Lower lobe of right lung (tissue), 2 donors: ENCODE measurements around the gene SOX5. TPM values are rescaled to one million over a fixed set of nuclear protein-coding genes. Genes with fewer than 3 reads are reported as not detected.
"Not testable (repeated sequence)": the region's sequence is repeated elsewhere in the genome, so short reads cannot be mapped to it uniquely, and the experiment has no call there.

Source experiments
- ATAC-seq, 2 donors: fragments of 200-7000 bp; cut with Tn5 transposase; one replicate each; pipeline ENCODE4 v1.9.1; 2020 to 2022; ENCODE audit warnings: mild to moderate bottlenecking in 2 of 2, moderate library complexity in 2 of 2
- DNase-seq: peaks from one replicate; pipeline ENCODE4 v3.0.0-alpha.2; 2020
- H3K27ac ChIP-seq: fragments of 200-600 bp; one replicate; pipeline ENCODE4 v1.8.0; 2022
- H3K27me3 ChIP-seq: fragments of 200-600 bp; one replicate; pipeline ENCODE4 v1.8.0; 2022; ENCODE audit warnings: low read depth
- H3K36me3 ChIP-seq: fragments of 200-600 bp; one replicate; pipeline ENCODE4 v1.8.0; 2022; ENCODE audit warnings: mild to moderate bottlenecking
- H3K4me1 ChIP-seq: fragments of 200-600 bp; one replicate; pipeline ENCODE4 v1.8.0; 2022
- H3K4me3 ChIP-seq: fragments of 200-600 bp; one replicate; pipeline ENCODE4 v1.8.0; 2022; ENCODE audit warnings: mild to moderate bottlenecking
- H3K9me3 ChIP-seq: fragments of 200-600 bp; one replicate; pipeline ENCODE4 v1.8.0; 2022
- intact Hi-C: fragments of 100-400 bp; cut with DNase I; formaldehyde crosslinking; loops from one replicate; pipeline ENCODE4 v1.11.0; 2022
- total RNA-seq: library from RNA; stranded (reverse); fragmentation: NEBNext Ultra II Directional; extraction: Animal tissue kit (Norgen Biotek cat#: 25700); gene quantifications from one replicate; pipeline ENCODE4 v1.2.1, GENCODE V29; 2021
- TF ChIP-seq, protein P1 (sequence below): fragments of 200-600 bp; IDR thresholded peaks from one replicate; pipeline ENCODE4 v1.8.0; 2022; ENCODE audit warnings: antibody characterized with exemption, mild to moderate bottlenecking
- donor health status: DM: no; HTN: yes; CAD: no; lungs with severe emphysema.

The SOX5 gene
- total RNA-seq, 1 donor from 2014 or later, result 14.0 TPM

DNA sequence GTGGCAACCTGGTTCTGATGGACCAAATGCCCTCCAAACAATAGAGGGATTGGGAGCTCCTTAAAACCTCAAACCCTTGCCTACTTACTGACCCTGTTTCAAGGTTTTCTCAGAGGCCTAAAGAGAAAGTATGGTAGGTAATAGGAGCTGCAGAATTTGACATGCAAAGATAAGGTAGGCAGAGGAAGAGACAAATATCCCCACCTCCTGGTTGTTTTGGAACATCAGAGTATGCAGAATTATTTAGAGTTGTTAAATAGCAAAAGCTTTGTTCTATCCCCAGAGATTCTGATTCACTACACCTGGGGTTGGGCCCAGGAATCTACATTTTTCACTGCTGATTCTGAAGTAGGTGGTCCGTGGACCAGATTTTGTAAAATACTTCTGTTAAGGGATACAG is 421.2 kb downstream of the SOX5 start:
- H3K9me3 ChIP-seq, result no peaks in the 10 kb centered on the region
- TF ChIP-seq, protein P1, sequence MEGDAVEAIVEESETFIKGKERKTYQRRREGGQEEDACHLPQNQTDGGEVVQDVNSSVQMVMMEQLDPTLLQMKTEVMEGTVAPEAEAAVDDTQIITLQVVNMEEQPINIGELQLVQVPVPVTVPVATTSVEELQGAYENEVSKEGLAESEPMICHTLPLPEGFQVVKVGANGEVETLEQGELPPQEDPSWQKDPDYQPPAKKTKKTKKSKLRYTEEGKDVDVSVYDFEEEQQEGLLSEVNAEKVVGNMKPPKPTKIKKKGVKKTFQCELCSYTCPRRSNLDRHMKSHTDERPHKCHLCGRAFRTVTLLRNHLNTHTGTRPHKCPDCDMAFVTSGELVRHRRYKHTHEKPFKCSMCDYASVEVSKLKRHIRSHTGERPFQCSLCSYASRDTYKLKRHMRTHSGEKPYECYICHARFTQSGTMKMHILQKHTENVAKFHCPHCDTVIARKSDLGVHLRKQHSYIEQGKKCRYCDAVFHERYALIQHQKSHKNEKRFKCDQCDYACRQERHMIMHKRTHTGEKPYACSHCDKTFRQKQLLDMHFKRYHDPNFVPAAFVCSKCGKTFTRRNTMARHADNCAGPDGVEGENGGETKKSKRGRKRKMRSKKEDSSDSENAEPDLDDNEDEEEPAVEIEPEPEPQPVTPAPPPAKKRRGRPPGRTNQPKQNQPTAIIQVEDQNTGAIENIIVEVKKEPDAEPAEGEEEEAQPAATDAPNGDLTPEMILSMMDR, result no peak
- no peaks in the 10 kb centered on the region for H3K27me3 ChIP-seq
- H3K27ac ChIP-seq, result no peak overlapping the region
- H3K4me3 ChIP-seq, result no peak overlapping the region
- ATAC-seq (no peak), DNase-seq (no peak)
- H3K36me3 ChIP-seq, result no peaks in the 10 kb centered on the region
- intact Hi-C loops, result no loop called here
- no peaks in the 10 kb centered on the region for H3K4me1 ChIP-seq

DNA sequence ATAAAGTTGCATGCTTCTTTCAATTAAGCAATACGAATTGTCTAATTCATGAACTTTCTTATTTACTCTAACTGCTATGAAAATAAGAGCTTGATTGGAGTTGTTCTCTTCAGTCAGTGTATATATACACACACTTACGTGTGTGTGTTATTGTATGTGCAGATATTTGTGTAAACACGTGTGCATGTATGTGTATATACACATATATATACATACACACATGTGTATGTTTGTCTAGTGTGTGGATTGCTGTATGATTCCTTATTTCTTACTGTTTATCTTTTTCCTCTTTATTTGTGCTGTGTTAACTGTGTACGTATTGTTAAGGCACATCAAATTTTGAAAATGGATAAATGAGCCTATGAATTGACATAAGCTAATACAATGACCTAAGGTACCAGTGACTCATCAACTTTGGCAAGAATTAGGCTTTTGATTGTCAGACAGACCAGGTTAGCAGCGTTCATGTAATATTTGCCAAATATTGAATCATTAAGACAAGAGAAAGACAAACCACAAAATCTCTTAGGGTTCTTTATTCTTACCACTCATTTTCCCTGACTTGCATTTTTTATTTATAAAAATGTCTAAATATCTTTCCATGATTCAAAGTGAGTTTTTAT is 423.9 kb downstream of the SOX5 start:
- TF ChIP-seq, protein P1, result no peak
- Histone ChIP-seq H3K27ac (no peak overlapping the region), H3K9me3 (no peaks in the 10 kb centered on the region), H3K4me3 (no peak overlapping the region), H3K36me3 (no peaks in the 10 kb centered on the region), H3K27me3 (no peaks in the 10 kb centered on the region), H3K4me1 (no peaks in the 10 kb centered on the region)
- intact Hi-C loops, result no loop called here
- ATAC-seq, result no peak
- DNase-seq, result no peak

DNA sequence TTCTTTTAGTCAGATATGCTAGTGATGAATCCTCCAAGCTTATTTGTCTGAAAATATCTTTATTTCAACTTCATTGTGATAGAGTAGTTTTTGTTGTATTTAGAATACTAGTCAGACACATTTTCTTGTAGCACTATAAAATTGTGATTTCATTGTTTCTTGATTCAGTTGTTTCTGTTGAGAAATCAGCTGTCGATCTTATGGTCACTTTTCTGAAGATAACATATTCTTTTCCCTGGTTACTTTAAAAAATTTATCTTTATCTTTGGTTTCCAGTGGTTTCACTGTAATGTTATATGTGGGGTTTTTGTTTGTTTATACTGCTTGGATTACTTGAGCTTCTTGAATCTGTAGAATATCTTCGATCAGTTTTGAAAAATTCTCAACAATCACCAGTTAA is 426.1 kb downstream of the SOX5 start:
- no peak for DNase-seq
- no peaks in the 10 kb centered on the region for H3K4me1 ChIP-seq
- H3K9me3 ChIP-seq, result no peaks in the 10 kb centered on the region
- H3K36me3 ChIP-seq, result no peaks in the 10 kb centered on the region
- TF ChIP-seq, protein P1, result no peak
- no peak overlapping the region for H3K27ac ChIP-seq
- ATAC-seq, result no peak
- H3K27me3 ChIP-seq, result no peaks in the 10 kb centered on the region
- intact Hi-C loops, result no loop called here
- no peak overlapping the region for H3K4me3 ChIP-seq

DNA sequence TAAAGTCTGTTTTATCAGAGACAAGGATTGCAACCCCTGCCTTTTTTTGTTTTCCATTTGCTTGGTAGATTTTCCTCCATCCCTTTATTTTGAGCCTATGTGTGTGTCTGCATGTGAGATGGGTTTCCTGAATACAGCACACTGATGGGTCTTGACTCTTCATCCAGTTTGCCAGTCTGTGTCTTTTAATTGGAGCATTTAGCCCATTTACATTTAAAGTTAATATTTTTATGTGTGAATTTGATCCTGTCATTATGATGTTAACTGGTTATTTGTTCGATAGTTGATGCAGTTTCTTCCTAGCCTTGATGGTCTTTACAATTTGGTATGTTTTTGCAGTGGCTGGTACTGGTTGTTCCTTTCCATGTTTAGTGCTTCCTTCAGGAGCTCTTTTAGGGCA is 430.0 kb downstream of the SOX5 start:
- DNase-seq, H3K4me3 ChIP-seq, ATAC-seq, H3K4me1 ChIP-seq, H3K36me3 ChIP-seq, H3K27ac ChIP-seq, H3K9me3 ChIP-seq, intact Hi-C loops, H3K27me3 ChIP-seq: not testable (repeated sequence)

DNA sequence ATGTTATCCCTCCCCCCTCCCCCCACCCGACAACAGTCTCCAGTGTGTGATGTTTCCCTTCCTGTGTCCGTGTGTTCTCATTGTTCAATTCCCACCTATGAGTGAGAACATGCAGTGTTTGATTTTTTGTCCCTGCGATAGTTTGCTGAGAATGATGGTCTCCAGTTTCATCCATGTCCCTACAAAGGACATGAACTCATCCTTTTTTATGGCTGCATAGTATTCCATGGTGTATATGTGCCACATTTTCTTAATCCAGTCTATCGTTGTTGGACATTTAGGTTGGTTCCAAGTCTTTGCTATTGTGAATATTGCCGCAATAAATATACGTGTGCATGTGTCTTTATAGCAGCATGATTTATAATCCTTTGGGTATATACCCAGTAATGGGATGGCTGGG is 433.7 kb downstream of the SOX5 start:
- intact Hi-C loops, DNase-seq: not testable (repeated sequence)

DNA sequence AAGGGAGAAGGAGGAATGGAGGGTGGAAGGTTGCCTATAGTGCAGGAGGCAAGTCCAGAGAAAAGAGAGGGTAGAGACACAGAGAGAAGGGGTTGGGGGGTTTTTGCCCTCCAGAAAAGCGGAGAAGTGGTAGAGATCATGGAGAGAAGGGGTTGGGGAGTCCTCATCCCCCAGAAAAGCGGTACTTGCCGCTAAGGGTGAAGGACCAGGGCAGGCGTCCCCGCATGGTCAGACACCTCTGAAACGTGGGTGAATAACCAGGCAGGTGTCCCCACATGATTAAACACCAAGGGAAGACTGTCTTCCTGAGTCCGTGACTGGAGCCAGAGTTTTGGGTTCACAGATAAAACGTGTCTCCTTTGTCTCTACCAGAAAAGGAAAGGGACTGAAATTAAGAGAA is 439.0 kb downstream of the SOX5 start:
- H3K27me3 ChIP-seq, result no peaks in the 10 kb centered on the region
- no peaks in the 10 kb centered on the region for H3K9me3 ChIP-seq
- intact Hi-C loops, result no loop called here
- TF ChIP-seq, protein P1, result no peak
- ATAC-seq (no peak), DNase-seq (no peak)
- H3K36me3 ChIP-seq, result no peaks in the 10 kb centered on the region
- no peak overlapping the region for H3K4me3 ChIP-seq
- H3K4me1 ChIP-seq, result no peaks in the 10 kb centered on the region
- H3K27ac ChIP-seq, result no peak overlapping the region

More for the DNA sequence above, 433.7 kb downstream of the SOX5 start:
- not testable (repeated sequence) for ATAC-seq, H3K27ac ChIP-seq, H3K4me3 ChIP-seq, H3K9me3 ChIP-seq, H3K4me1 ChIP-seq, H3K27me3 ChIP-seq, H3K36me3 ChIP-seq

DNA sequence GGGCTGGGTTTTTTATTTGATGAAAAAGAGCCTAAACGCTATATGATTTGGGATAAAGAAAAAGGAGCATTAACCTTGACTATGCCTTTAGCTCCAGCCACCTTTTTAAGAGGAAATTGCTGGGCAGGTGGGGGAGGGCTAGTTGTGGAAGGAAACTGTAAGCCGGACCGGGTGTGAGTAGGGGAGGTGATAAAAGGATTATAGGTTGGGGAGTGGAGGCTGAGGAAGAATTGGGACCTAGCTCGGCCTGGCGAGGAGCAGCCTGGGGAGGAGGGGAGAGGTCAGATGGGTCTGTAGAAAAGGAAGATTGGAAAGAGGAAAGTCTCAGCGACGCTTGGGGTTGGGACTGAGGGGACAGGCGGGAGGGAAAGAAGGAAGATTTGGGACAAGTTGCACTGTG is 439.6 kb downstream of the SOX5 start:
- H3K4me1 ChIP-seq, H3K4me3 ChIP-seq, ATAC-seq, H3K27ac ChIP-seq, H3K27me3 ChIP-seq, DNase-seq, H3K9me3 ChIP-seq, intact Hi-C loops, H3K36me3 ChIP-seq: not testable (repeated sequence)

DNA sequence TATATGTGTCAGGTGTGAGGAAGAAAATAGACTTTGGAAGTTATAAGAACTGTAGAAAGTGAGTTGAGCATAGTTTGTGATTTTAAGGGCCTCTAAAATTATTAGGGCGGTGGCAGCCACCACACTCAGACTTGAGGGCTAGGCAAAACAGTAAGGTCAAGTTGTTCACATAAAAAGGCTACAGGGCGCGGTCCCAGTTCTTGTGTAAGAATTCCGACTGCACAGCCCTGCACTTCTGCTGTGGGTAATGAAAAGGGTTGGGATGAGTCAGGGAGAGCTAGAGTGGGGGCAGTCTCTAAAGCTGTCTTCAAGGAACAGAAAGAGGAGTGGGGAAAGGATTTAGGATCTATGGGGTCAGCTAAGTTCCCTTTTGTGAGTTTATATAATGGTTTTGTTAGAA is 441.7 kb downstream of the SOX5 start:
- not testable (repeated sequence) for H3K4me1 ChIP-seq, H3K27ac ChIP-seq
- peak; percentile 53 for DNase-seq

DNA sequence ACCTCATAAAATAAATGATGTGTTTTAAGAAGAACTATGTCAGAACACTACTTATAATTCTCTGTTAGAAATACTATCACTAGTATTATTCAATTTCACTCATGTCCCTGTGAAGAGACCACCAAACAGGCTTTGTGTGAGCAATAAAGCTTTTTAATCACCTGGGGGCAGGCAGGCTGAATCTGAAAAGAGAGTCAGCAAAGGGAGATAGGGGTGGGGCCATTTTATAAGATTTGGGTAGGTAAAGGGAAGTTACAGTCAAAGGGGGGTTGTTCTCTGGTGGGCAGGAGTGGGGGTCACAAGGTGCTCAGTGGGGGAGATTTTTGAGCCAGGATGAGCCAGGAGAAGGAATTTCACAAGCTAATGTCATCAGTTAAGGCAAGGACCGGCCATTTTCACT is 443.7 kb downstream of the SOX5 start:
- H3K27ac ChIP-seq, H3K9me3 ChIP-seq, intact Hi-C loops, ATAC-seq, H3K27me3 ChIP-seq, H3K4me1 ChIP-seq, H3K36me3 ChIP-seq, H3K4me3 ChIP-seq, DNase-seq: not testable (repeated sequence)

More for the DNA sequence above, 441.7 kb downstream of the SOX5 start:
- H3K9me3 ChIP-seq, intact Hi-C loops, H3K4me3 ChIP-seq, ATAC-seq, H3K36me3 ChIP-seq, H3K27me3 ChIP-seq: not testable (repeated sequence)
